Measurements from ENCODE around the gene DLL4.
A peak's percentile ranks its signal among the peaks of the same experiment; 100 is the strongest.

The DLL4 gene

GRCh38 chr15:40899536-40900207 is 29.5 kb upstream of the DLL4 start:
- H3K27me3 ChIP-seq (ENCODE audit: insufficient read depth, low read length) = no peaks in the 10 kb centered on the region
- H3K4me1 ChIP-seq (ENCODE audit: insufficient read depth, low read length) = peaks cover 10% of the 10 kb centered on the region
- H3K36me3 ChIP-seq (ENCODE audit: insufficient read depth, low read length) = peaks cover 52% of the 10 kb centered on the region
- H2AFZ ChIP-seq (ENCODE audit: low read depth, low read length) = no peak overlapping the region
- no peak overlapping the region for H3K4me3 ChIP-seq (ENCODE audit: low read length)
- H3K9me3 ChIP-seq (ENCODE audit: low read length) = no peaks in the 10 kb centered on the region

GRCh38 chr15:40900256-40901052 is 28.7 kb upstream of the DLL4 start:
- H2AFZ ChIP-seq (ENCODE audit: low read depth, low read length) = no peak overlapping the region
- H3K4me1 ChIP-seq (ENCODE audit: insufficient read depth, low read length) = peaks cover 6% of the 10 kb centered on the region
- H3K4me3 ChIP-seq (ENCODE audit: low read length) = no peak overlapping the region
- peaks cover 56% of the 10 kb centered on the region for H3K36me3 ChIP-seq (ENCODE audit: insufficient read depth, low read length)
- H3K27me3 ChIP-seq (ENCODE audit: insufficient read depth, low read length) = no peaks in the 10 kb centered on the region
- no peaks in the 10 kb centered on the region for H3K9me3 ChIP-seq (ENCODE audit: low read length)

GRCh38 chr15:40901053-40901443 is 28.1 kb upstream of the DLL4 start:
- Histone ChIP-seq H3K36me3 (ENCODE audit: insufficient read depth, low read length) (peaks cover 55% of the 10 kb centered on the region), H2AFZ (ENCODE audit: low read depth, low read length) (no peak overlapping the region), H3K4me3 (ENCODE audit: low read length) (no peak overlapping the region), H3K27me3 (ENCODE audit: insufficient read depth, low read length) (no peaks in the 10 kb centered on the region), H3K4me1 (ENCODE audit: insufficient read depth, low read length) (no peaks in the 10 kb centered on the region), H3K9me3 (ENCODE audit: low read length) (no peaks in the 10 kb centered on the region)

GRCh38 chr15:40902605-40903561 is 26.3 kb upstream of the DLL4 start:
- H3K4me3 ChIP-seq (ENCODE audit: low read length) = no peak overlapping the region

GRCh38 chr15:40904552-40905201 is 24.5 kb upstream of the DLL4 start:
- no peaks in the 10 kb centered on the region for H3K4me1 ChIP-seq (ENCODE audit: insufficient read depth, low read length)
- H3K36me3 ChIP-seq (ENCODE audit: insufficient read depth, low read length) = peaks cover 31% of the 10 kb centered on the region
- H3K9me3 ChIP-seq (ENCODE audit: low read length) = no peaks in the 10 kb centered on the region
- no peak overlapping the region for H2AFZ ChIP-seq (ENCODE audit: low read depth, low read length)
- H3K27me3 ChIP-seq (ENCODE audit: insufficient read depth, low read length) = no peaks in the 10 kb centered on the region
- no peak overlapping the region for H3K4me3 ChIP-seq (ENCODE audit: low read length)

More at GRCh38 chr15:40902605-40903561, 26.3 kb upstream of the DLL4 start:
- Histone ChIP-seq H3K36me3 (ENCODE audit: insufficient read depth, low read length) (peaks cover 46% of the 10 kb centered on the region), H3K27me3 (ENCODE audit: insufficient read depth, low read length) (no peaks in the 10 kb centered on the region), H3K9me3 (ENCODE audit: low read length) (no peaks in the 10 kb centered on the region), H3K4me1 (ENCODE audit: insufficient read depth, low read length) (no peaks in the 10 kb centered on the region), H2AFZ (ENCODE audit: low read depth, low read length) (no peak overlapping the region)

- H3K9me3 ChIP-seq (ENCODE audit: low read length) = no peaks in the 10 kb centered on the region
- no peaks in the 10 kb centered on the region for H3K27me3 ChIP-seq (ENCODE audit: insufficient read depth, low read length)
- no peak overlapping the region for H3K4me3 ChIP-seq (ENCODE audit: low read length)
- peaks cover 15% of the 10 kb centered on the region for H3K36me3 ChIP-seq (ENCODE audit: insufficient read depth, low read length)
- H3K4me1 ChIP-seq (ENCODE audit: insufficient read depth, low read length) = peaks cover 10% of the 10 kb centered on the region
- no peak overlapping the region for H2AFZ ChIP-seq (ENCODE audit: low read depth, low read length)
These were observed 22.8 kb upstream of the DLL4 start for GRCh38 chr15:40906091-40906990.

GRCh38 chr15:40906991-40907802 is 21.9 kb upstream of the DLL4 start:
- Histone ChIP-seq H3K9me3 (ENCODE audit: low read length) (no peaks in the 10 kb centered on the region), H3K27me3 (ENCODE audit: insufficient read depth, low read length) (no peaks in the 10 kb centered on the region), H2AFZ (ENCODE audit: low read depth, low read length) (no peak overlapping the region), H3K36me3 (ENCODE audit: insufficient read depth, low read length) (peaks cover 15% of the 10 kb centered on the region), H3K4me1 (ENCODE audit: insufficient read depth, low read length) (peaks cover 11% of the 10 kb centered on the region), H3K4me3 (ENCODE audit: low read length) (no peak overlapping the region)

GRCh38 chr15:40908095-40908494 is 21.0 kb upstream of the DLL4 start:
- peaks cover 8% of the 10 kb centered on the region for H3K36me3 ChIP-seq (ENCODE audit: insufficient read depth, low read length)
- H3K4me1 ChIP-seq (ENCODE audit: insufficient read depth, low read length) = peaks cover 11% of the 10 kb centered on the region
- no peaks in the 10 kb centered on the region for H3K9me3 ChIP-seq (ENCODE audit: low read length)
- H2AFZ ChIP-seq (ENCODE audit: low read depth, low read length) = no peak overlapping the region
- H3K27me3 ChIP-seq (ENCODE audit: insufficient read depth, low read length) = no peaks in the 10 kb centered on the region
- no peak overlapping the region for H3K4me3 ChIP-seq (ENCODE audit: low read length)

- no peaks in the 10 kb centered on the region for H3K27me3 ChIP-seq (ENCODE audit: insufficient read depth, low read length)
These were observed 19.2 kb upstream of the DLL4 start for GRCh38 chr15:40909662-40910630.

GRCh38 chr15:40911141-40911540 is 18.0 kb upstream of the DLL4 start:
- Histone ChIP-seq H3K27me3 (ENCODE audit: insufficient read depth, low read length) (no peaks in the 10 kb centered on the region), H2AFZ (ENCODE audit: low read depth, low read length) (peak overlapping the region; percentile 1), H3K36me3 (ENCODE audit: insufficient read depth, low read length) (no peaks in the 10 kb centered on the region), H3K9me3 (ENCODE audit: low read length) (no peaks in the 10 kb centered on the region), H3K4me3 (ENCODE audit: low read length) (no peak overlapping the region), H3K4me1 (ENCODE audit: insufficient read depth, low read length) (peaks cover 11% of the 10 kb centered on the region)

More at GRCh38 chr15:40909662-40910630, 19.2 kb upstream of the DLL4 start:
- Histone ChIP-seq H3K4me1 (ENCODE audit: insufficient read depth, low read length) (peaks cover 11% of the 10 kb centered on the region), H3K4me3 (ENCODE audit: low read length) (no peak overlapping the region), H3K36me3 (ENCODE audit: insufficient read depth, low read length) (peaks cover 3% of the 10 kb centered on the region), H3K9me3 (ENCODE audit: low read length) (no peaks in the 10 kb centered on the region), H2AFZ (ENCODE audit: low read depth, low read length) (no peak overlapping the region)
